GM21381 (cell line): ENCODE results near the gene PPFIBP1.

Source experiments
- ATAC-seq: cut with Tn5 transposase; IDR thresholded peaks from one replicate; pipeline ENCODE4 v1.9.1; 2021; ENCODE audit warnings: mild to moderate bottlenecking, moderate library complexity; ENCODE audit not compliant: unreplicated experiment

PPFIBP1 gene

GRCh38 chr12:27511723-27512045 lies 12.3 kb upstream of the PPFIBP1 start:
- ATAC-seq: no peak

GRCh38 chr12:27513155-27513824 lies 10.7 kb upstream of the PPFIBP1 start:
- no peak for ATAC-seq

DNA sequence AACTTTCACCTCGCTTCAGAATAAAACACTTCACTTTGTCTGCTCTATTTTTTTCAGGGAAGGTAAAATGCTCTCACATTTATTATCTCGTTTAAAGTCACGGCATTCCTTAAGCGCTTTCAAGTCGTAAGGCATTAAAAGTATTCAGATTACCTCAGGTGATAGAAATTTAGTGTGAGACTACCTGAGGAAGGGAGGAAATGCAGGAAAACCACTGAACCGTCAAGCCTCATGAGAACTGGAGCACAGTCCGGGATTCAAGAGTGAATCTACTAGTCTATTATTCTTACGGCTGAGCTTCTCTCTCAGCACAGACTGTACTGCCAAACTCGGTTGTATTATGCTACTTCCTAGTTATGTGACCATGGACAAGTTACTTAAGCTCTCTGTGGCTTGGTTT lies 8.3 kb upstream of the PPFIBP1 start:
- ATAC-seq: no peak

GRCh38 chr12:27516625-27517024 lies 7.4 kb upstream of the PPFIBP1 start:
- ATAC-seq: no peak

GRCh38 chr12:27517546-27517945 lies 6.5 kb upstream of the PPFIBP1 start:
- no peak for ATAC-seq

GRCh38 chr12:27517961-27518665 lies 5.9 kb upstream of the PPFIBP1 start:
- no peak for ATAC-seq

GRCh38 chr12:27521066-27521465 lies 2.9 kb upstream of the PPFIBP1 start:
- no peak for ATAC-seq

DNA sequence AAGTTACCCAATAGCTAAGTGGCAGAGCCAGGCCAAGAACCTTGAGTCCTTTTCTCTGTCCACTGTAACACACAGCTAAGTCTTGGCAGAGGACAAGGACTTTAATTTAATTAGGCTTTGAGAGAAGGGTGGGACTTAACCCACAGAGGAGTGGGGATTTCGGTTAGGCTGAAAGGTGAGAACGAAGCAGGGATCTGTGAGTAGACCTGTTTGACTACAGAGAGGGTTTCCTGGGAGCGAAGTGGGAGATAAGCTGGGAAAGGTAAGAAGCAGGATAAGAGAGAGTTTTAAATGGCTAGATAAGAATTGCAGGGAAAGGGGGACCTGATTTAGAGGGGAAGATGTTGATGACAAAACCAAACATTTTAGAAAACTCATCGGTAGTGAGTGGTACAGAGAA lies 2.0 kb upstream of the PPFIBP1 start:
- no peak for ATAC-seq

DNA sequence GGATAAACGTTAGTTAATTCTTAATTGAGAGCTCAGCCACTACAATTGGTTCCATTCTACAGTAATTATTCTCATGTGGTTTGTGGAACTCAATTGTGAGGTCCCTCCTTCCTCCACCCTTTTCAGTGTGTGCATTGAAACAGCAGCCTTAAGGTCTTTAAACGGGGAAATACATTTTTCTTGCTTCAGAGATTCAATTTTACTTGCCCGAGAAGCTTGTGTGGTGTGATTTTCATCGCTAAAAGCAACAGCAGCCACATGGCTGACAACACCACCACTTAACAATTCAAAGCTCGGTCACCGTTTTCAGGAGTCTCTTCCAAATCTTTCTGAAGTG lies 733 bp upstream of the PPFIBP1 start:
- peak; percentile 9 for ATAC-seq

- no peak for ATAC-seq
Observed at GRCh38 chr12:27524494-27524835, 459 bp downstream of the PPFIBP1 start.

DNA sequence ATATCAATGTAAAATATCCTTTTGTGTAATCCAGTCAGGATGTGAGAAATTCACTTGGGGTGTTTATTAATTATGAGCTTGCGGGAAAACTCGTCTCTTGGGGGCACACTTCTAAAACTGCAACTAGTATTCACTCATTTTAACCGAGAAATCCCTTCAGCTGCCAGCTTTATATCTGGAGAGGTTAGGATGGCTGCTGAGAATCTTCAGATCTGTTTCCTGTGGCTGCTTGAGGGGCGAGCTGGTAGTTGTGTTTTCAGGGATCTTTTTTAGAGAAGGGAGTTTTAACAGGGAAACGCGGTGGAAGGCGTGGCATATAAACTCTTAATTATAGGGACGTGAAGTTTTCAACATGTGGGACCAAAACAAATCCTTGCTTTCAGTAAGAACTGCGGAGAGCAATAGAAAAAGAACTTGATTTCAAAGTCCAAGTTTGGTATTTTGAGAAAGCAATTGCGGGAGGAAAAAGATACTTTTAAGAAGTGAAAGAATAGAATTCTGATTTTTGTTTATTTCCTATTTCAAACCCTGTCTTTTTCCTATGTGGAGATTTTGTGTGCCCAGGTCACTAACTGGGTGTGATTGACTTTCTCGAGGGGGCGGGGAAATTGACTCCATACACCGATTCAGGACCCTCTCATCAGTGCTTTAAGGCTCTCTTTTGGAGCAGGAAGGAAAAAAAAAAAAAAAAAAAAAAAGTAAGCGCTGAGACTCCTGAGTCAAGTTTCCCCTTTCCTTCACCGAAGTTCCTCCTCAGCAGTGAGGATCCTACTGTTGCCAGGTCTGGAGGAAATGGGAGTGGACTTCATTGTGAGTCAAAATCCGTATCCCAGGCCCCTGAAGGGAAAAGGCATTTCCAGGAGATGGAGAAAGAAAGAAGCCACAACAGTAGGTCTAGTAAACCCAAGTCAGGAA lies 1.1 kb downstream of the PPFIBP1 start:
- ATAC-seq: no peak

- ATAC-seq: no peak
Observed at GRCh38 chr12:27527512-27527911, 3.5 kb downstream of the PPFIBP1 start.

DNA sequence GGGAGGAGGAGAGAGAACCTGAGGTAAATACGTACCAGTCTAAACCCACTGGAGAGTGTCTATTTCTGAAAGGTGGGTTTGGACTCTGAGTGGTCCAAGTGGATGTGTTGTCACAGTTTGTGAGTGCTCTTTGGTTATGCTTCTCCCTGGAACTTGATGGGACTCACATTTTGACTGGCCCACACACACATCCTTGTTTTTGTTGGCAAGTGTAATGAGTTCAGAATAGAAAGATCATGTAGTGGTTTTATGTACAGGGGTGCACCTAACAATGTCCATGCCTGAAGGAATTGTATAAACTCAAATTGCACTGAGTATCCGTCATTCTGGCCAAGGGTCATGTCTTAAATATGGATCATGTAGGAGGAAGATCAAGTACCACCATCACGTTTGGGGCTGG lies 4.8 kb downstream of the PPFIBP1 start:
- ATAC-seq: no peak

- ATAC-seq: no peak
Observed at GRCh38 chr12:27530157-27530922, 6.3 kb downstream of the PPFIBP1 start.

- no peak for ATAC-seq
Observed at GRCh38 chr12:27531896-27532295, 7.9 kb downstream of the PPFIBP1 start.

DNA sequence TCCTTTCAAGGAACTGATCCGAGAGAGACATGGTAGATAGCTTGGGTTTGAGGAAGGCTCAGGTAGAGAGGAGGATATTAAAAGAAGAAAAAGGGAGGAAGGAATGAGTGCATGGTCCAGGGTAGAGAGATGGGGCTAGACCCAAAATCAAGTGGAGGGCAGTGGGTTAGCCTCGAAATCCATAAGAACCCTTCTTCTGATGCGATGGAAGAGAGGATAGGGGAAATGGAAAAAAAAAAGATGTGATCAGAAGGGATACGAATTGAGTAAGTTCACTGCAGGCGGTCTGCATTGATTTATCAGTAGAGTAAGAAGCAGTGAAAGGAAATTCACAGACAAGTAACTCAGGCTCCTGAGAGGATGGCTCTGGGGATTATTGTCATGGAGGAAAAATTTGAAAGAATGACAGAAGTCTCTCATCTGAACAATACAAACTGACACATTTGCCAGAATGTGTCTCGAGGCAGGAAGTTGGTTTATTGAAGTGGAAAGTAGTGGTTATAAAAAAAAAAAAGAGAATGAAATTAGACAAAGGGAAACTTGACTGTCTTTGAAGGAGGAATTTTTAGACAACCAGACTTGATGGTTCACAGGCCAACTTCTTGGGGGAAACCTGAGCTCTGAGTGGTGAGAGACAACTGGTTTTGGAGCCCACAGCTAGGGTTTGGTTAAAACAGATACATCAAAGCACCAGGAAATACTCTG lies 10.2 kb downstream of the PPFIBP1 start:
- no peak for ATAC-seq

GRCh38 chr12:27534765-27535161 lies 10.8 kb downstream of the PPFIBP1 start:
- ATAC-seq: no peak

DNA sequence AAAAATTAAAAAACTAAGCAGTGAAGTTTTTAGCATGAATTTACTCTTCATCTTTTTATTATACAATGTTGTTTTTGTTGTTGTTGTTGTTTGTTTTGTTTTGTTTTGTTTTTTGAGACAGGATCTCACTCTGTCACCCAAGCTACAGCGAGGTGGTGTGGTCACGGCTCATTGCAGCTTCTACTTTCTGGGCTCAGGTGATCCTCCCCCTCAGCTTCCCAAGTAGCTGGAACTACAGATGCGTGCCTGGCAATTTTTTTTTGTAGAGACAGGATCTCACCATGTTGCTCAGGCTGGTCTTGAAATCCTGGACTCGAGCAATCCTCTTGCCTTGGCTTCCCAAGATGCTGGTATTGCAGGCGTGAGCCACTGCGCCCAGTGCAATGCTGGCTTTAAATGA lies 11.3 kb downstream of the PPFIBP1 start:
- ATAC-seq: no peak

GRCh38 chr12:27537855-27538675 lies 14.1 kb downstream of the PPFIBP1 start:
- ATAC-seq: no peak

DNA sequence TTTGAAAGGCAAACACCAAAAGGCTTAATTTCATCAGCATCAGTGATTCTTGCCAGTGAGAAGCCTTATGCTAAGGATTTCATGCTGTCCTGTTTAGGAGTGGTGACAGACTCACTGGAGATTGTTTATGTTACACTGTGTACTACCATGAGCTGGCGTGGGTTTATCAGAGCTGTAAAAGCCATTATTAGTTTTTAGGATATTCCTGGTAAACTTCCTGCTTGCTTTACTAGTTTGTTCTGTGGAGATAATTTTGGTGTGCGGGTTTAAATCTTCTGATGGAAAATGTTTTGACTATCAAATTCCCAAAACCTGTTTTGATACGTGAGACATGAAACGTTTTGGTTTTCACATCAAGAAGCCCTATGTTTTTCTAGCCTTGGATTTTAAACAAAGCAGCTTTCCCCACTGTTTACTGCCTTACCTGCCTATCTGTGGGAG lies 15.2 kb downstream of the PPFIBP1 start:
- ATAC-seq: no peak
